Testis (tissue), 3 donors: Measurements from ENCODE around the gene BOLA1. TPM values are rescaled to one million over a fixed set of nuclear protein-coding genes. Genes with fewer than 3 reads are reported as not detected.
"Not testable (repeated sequence)": the region's sequence is repeated elsewhere in the genome, so short reads cannot be mapped to it uniquely, and the experiment has no call there.

ENCODE experiments used
- DNase-seq: peaks from one replicate; pipeline ENCODE4 v3.0.0-alpha.2; 2019
- H3K27ac ChIP-seq, 2 donors: fragments of 200-600 bp; sonication (generic); one replicate each; pipeline ENCODE4 v1.5.1; 2019
- H3K27me3 ChIP-seq: fragments of 200-600 bp; sonication (generic); one replicate; pipeline ENCODE4 v1.5.1; 2019
- H3K36me3 ChIP-seq: fragments of 200-600 bp; sonication (generic); one replicate; pipeline ENCODE4 v1.5.1; 2017; ENCODE audit warnings: low read depth; ENCODE audit errors: missing control alignments
- H3K4me1 ChIP-seq: fragments of 200-600 bp; sonication (generic); one replicate; pipeline ENCODE4 v1.5.1; 2019
- H3K4me3 ChIP-seq, 2 donors: fragments of 200-600 bp; sonication (generic); one replicate each; pipeline ENCODE4 v1.5.1; 2017 to 2019
- H3K9me3 ChIP-seq: fragments of 200-600 bp; sonication (generic); one replicate; pipeline ENCODE4 v1.5.1; 2017
- POLR2A ChIP-seq: fragments of 450-650 bp; IDR thresholded peaks from one replicate; pipeline ENCODE4 v1.6.1; 2017; ENCODE audit warnings: antibody characterized with exemption, mild to moderate bottlenecking, moderate library complexity
- WGBS, 2 donors: methylation state at CpG; one replicate each; pipeline ENCODE4 v1.1.5; 2018; 5-methylcytosine and 5-hydroxymethylcytosine counted together
- intact Hi-C: fragments of 100-400 bp; cut with DNase I; formaldehyde crosslinking; loops from one replicate; pipeline ENCODE4 v1.15.1; 2023; ENCODE audit warnings: low total_unique reads
- polyA plus RNA-seq: library from polyadenylated mRNA; stranded (reverse); fragments of 350-450 nt; fragmentation: Illumina TruSeq; extraction: RNeasy Lipid Tissue Mini Kit (QIAGEN cat#74804); gene quantifications from one replicate; pipeline ENCODE4 v1.2.3, GENCODE V29; 2014; ENCODE audit warnings: low read depth, low replicate concordance; ENCODE audit not compliant: insufficient read depth
- total RNA-seq, 2 donors: library from RNA; depleted of rRNA; stranded (reverse); fragments of >200 nt; gene quantifications; one replicate each; pipeline ENCODE4 v1.2.3, GENCODE V29; 2016
- TF ChIP-seq, protein P1 (sequence below), 3 experiments: fragments of 450-650 bp in 2 of 3; fragments of 200-600 bp in 1 of 3; sonication (generic) in 1 of 3; IDR thresholded peaks; one replicate each; pipeline ENCODE4 v1.5.1; 2016 to 2019; ENCODE audit warnings: antibody characterized with exemption in 3 of 3, mild to moderate bottlenecking in 2 of 3, moderate library complexity in 1 of 3

The BOLA1 gene
- total and polyA plus RNA-seq, 3 donors from 2014 or later: 16.7 to 33.5 (median 30.6) TPM

DNA sequence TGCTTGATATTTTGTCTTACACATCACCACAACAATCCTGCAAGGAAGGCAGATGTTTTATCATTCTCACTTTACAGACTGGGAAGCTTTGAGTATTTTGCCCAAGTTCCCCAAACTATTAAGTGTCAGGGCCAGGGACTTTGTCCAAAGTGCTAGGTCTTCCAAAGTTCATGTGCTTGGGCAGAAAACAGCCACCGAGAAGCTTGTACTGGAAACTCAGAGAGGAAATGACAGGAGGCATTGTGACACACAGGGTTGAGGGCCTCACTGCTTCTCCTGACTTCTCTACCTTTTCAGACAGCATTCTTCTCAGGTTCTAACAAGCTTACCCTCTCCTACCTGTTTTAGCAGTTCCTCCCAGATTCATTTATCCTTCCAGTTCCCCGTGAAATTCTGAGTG is 32.5 kb upstream of the BOLA1 start:
- DNase-seq, H3K4me3 ChIP-seq, H3K4me1 ChIP-seq, intact Hi-C loops, H3K9me3 ChIP-seq, H3K27ac ChIP-seq, H3K27me3 ChIP-seq, H3K36me3 ChIP-seq: not testable (repeated sequence)
- WGBS, 2 donors: no CpG with 5 or more reads among the region's 2 CpGs

DNA sequence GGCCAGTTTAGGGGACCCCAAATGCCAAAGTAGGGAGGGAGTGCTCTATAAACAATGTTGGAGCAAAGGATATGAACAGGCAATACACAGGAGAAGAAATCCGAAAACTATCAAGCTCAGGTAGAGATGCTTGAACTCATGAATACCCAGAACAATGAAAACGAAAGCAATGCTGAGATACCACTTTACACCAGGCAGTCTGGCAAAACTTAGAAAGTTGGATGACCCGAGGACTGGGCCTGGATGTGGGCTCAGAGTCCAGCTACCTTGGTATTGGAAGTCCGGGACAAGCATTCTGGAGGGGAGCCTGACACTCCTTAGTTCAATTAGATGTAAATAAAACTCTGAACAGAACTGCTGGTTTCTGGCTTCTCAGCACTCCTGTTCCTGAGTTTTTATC is 26.3 kb upstream of the BOLA1 start:
- no CpG with 5 or more reads among the region's 4 CpGs for WGBS, 2 donors
- intact Hi-C loops, H3K36me3 ChIP-seq, H3K4me1 ChIP-seq, H3K27ac ChIP-seq, H3K27me3 ChIP-seq, DNase-seq, H3K9me3 ChIP-seq, H3K4me3 ChIP-seq: not testable (repeated sequence)

DNA sequence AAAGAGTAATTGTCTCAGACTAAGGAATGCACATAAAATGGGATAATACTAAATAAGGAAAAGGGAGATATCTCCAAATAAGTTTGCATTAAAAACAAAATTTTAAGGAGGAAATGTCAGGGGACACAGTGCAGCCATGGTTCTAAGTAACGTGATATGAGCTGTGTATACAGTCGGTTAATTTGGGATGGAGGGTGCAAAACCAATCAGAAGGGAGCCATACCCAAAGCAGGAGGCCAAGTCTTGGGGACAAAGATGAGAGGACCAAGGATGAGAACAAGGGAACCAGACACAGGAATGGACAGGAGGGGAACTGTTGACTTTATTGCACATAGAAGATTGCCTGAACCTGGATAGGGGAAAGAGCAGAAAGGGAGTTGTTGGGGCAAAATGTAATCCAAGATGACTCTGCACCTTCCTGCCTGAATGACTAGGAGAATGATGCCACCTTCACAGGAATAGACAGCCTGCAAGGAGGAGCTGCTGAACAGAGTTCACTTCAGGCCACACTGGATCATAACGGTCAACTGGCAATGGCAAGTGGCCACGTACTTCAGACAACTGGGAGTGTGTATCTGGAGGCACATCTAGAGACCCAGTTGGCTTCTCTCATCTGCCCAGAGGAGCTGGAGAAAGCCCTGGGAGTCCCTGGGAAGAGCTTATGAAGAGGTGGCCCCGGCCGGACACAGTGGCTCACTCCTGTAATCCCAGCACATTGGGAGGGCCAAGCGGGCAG is 22.0 kb upstream of the BOLA1 start:
- TF ChIP-seq, protein P1, sequence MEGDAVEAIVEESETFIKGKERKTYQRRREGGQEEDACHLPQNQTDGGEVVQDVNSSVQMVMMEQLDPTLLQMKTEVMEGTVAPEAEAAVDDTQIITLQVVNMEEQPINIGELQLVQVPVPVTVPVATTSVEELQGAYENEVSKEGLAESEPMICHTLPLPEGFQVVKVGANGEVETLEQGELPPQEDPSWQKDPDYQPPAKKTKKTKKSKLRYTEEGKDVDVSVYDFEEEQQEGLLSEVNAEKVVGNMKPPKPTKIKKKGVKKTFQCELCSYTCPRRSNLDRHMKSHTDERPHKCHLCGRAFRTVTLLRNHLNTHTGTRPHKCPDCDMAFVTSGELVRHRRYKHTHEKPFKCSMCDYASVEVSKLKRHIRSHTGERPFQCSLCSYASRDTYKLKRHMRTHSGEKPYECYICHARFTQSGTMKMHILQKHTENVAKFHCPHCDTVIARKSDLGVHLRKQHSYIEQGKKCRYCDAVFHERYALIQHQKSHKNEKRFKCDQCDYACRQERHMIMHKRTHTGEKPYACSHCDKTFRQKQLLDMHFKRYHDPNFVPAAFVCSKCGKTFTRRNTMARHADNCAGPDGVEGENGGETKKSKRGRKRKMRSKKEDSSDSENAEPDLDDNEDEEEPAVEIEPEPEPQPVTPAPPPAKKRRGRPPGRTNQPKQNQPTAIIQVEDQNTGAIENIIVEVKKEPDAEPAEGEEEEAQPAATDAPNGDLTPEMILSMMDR (IDR thresholded peaks at IDR 0.05): no peak
- TF ChIP-seq POLR2A: no peak
- DNase-seq: no peak
- intact Hi-C loops: no loop called here
- no peaks in the 10 kb centered on the region for H3K27me3 ChIP-seq
- no peaks in the 10 kb centered on the region for H3K36me3 ChIP-seq
- WGBS, 2 donors: 89 to 91% methylated on average over 7 of the region's 7 CpGs
- no peak overlapping the region for H3K27ac ChIP-seq
- no peak overlapping the region for H3K4me3 ChIP-seq
- no peaks in the 10 kb centered on the region for H3K9me3 ChIP-seq
- no peaks in the 10 kb centered on the region for H3K4me1 ChIP-seq

DNA sequence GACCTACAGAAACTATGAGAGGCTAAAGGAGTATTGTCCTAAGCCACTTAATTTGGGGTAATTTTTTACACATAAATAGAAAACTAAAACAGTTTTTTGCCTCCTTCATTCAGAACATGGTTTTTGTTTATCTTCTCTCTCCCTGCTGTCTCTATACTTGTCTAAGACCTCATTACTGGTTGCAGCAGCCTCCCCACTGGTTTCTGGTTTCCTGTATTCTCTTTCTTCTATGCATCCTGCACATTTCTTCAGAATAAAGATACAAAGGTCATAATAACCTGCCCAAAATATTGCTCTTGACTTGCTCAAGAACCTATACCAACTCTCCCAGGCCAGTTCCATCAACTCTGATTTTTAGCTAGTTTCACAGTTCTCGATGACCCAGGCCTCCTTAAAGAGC is 19.8 kb upstream of the BOLA1 start:
- Histone ChIP-seq H3K36me3 (no peaks in the 10 kb centered on the region), H3K4me3 (no peak overlapping the region), H3K4me1 (peaks cover 1% of the 10 kb centered on the region), H3K27ac (no peak overlapping the region), H3K9me3 (no peaks in the 10 kb centered on the region), H3K27me3 (no peaks in the 10 kb centered on the region)
- no peak for DNase-seq
- intact Hi-C loops: no loop called here
- 100% methylated on average over 1 of the region's 1 CpG for WGBS, 2 donors
- TF ChIP-seq, protein P1 (IDR thresholded peaks at IDR 0.05): no peak
- TF ChIP-seq POLR2A: no peak

DNA sequence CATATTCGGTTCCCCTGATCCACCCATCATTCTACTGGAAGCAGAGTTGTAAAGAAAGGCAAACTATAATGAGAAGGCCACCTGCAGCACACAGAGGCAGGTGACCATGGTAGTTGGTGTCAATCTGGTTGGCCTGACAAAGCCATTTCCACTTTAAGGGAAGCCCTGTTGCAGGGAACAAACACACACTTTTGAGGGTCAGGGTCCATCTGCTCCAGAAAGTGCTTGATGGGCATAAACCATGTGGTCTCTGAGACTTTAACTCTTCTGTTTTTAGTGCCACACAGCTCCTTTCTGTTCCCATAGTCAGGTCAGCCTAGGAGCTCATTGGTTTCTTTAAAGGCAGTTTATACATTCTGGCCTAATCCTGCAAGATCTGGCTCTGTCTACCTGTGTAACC is 17.5 kb upstream of the BOLA1 start:
- intact Hi-C loops: no loop called here
- no peak for DNase-seq
- H3K4me3 ChIP-seq: no peak overlapping the region
- peaks cover 5% of the 10 kb centered on the region for H3K4me1 ChIP-seq
- no peak overlapping the region for H3K27ac ChIP-seq
- H3K27me3 ChIP-seq: no peaks in the 10 kb centered on the region
- H3K36me3 ChIP-seq: no peaks in the 10 kb centered on the region
- TF ChIP-seq POLR2A: no peak
- TF ChIP-seq, protein P1 (IDR thresholded peaks at IDR 0.05): no peak
- H3K9me3 ChIP-seq: no peaks in the 10 kb centered on the region
- WGBS, 2 donors: 90 to 100% methylated on average over 1 of the region's 1 CpG
